Cardiac septum (tissue), 1 donor: ENCODE measurements around the gene RDH14. TPM values are rescaled to one million over a fixed set of nuclear protein-coding genes. Genes with fewer than 3 reads are reported as not detected.

Experiments used
- DNase-seq: peaks from one replicate; pipeline ENCODE4 v3.0.0-alpha.2; 2020; ENCODE audit warnings: low spot score
- intact Hi-C: fragments of 100-400 bp; cut with DNase I; formaldehyde crosslinking; loops from one replicate; pipeline ENCODE4 v1.14.0; 2022
- total RNA-seq: library from RNA; stranded (reverse); fragmentation: NEBNext Ultra II Directional; extraction: Animal tissue kit (Norgen Biotek cat#: 25700); gene quantifications from one replicate; pipeline ENCODE4 v1.2.1, GENCODE V29; 2021
- donor health status: DM: no; HTN: no; CAD: no.

Gene RDH14
- total RNA-seq, 1 donor from 2014 or later, result 35.4 TPM

DNA sequence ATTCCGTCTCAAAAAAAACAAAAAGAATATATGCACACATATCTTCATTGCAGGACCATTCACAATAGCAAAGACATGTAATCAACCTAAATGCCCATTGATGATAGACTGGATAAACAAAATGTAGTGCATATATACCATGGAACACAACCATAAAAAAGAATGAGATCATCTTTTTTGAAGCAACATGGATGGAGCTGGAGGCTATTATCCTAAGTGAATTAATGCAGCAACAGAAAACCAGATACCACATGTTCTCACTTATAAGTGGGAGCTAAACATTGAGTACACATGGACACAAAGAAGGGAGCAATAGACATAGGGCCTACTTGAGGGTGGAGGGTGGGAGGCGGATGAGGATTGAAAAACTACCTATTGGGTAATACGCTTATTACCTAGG is 20.2 kb upstream of the RDH14 start:
- intact Hi-C loops, result no loop called here

DNA sequence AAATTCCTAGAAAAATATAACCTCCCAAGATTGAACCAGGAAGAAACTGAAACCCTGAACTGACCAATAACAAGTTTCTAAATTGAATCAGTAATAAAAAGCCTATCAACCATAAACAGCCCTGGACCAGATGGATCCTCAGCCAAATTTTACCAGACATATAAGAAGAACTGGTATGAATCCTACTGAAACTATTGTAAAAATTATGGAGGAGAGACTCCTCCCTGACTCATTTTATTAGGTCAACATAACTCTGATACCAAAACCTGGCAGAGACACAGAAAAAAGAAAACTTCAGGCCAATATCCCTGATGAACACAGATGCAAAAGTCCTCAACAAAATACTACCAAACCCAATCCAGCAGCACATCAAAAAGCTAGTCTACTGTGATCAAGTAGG is 17.6 kb upstream of the RDH14 start:
- intact Hi-C loops, result no loop called here
- DNase-seq, result no peak

More for the DNA sequence above, 20.2 kb upstream of the RDH14 start:
- DNase-seq, result no peak

DNA sequence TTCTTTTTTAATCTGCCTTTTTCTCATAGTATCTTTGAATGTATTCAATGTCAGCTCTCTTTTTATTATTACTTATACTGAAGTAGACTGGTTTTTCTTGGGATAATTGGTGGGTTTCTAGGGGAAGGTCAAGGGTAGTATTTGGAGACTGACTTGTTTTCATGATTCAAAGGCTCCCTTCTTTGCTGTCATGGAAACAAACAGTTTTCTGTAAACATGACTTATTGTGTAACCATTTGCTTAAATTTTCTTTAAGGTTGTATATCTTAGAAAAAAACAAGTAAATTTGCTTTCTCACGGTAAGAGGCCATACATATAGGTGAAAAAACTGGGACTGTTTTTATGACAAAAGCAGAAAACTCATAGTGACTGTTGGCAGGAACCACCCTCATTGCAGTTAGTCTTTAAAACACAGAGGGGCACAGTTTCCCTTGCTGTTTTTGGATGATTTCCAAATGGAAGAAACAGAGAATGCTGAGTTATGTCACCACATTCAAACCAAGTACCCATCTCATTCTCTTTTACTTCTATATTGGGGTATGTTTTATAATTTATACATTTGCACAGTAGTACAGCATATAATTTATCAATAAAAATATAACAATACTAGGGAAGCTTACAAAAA is 5.8 kb upstream of the RDH14 start:
- intact Hi-C loops, result no loop called here
- DNase-seq, result no peak

DNA sequence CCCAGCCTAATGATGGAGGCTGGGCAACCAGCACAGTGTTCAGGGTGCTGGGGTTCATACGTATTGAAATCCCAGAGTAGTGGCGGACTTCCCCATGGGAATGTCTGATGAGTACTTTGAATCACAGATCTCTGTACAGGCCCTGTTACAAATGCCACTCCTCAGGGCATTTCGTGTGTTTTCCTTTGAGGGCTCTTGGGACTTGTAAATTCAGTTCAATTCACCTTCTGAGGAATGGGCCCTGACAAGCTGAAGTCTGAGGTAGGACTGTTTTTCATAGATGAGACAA is 288 bp upstream of the RDH14 start:
- intact Hi-C loops, result loop anchor here (2.0 kb wide), 1 partner anchor 42 kb away; no protein-coding TSS in a partner anchor
- no peak for DNase-seq

DNA sequence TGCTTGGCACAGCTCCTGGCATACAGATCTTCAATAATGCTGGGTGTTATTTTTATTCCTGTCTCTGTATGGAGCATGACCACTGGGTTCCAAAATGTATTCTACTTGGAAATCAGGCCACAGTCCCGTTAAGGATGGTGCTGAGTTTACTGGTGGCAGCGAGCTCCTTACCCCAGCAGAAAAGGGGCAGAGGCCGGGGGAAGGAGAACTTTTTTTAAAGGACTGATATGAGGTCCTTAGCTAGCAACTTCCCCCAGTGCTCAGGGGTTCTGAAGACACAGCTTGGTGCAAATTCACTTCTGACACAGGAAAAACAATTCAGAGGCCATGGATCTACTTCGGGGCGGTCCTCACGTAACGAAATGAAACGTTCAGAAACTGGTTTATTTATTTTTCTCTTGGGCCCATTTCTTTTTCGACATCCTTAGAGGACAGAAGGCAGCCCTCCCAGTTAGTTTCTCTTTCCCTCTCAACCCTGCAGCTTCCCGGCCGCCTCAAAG is 872 bp downstream of the RDH14 start:
- intact Hi-C loops, result loop anchor here (2.0 kb wide), 2 partner anchors 35 to 41 kb away; no protein-coding TSS in a partner anchor
- DNase-seq, result no peak

DNA sequence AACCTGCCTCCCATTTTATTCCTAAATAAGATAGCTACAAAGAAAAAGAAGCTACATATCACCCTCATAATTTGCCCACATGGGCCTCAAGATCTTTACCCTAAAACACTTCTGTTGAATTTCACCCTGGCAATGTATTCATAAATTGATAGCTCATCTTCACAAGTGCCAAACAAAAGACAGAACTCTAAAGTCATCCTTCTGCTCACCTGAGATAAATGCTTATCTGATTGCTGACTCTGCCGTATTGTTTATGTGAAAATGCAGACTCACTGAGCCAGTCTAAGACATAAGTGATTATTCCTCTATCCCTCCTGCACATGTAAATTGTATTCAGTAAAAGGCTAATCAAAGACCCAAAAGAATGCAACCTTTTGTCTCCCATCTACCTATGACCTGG is 2.0 kb downstream of the RDH14 start:
- intact Hi-C loops, result loop anchor here (2.0 kb wide), 1 partner anchor 34 kb away; no protein-coding TSS in a partner anchor
- DNase-seq, result no peak

DNA sequence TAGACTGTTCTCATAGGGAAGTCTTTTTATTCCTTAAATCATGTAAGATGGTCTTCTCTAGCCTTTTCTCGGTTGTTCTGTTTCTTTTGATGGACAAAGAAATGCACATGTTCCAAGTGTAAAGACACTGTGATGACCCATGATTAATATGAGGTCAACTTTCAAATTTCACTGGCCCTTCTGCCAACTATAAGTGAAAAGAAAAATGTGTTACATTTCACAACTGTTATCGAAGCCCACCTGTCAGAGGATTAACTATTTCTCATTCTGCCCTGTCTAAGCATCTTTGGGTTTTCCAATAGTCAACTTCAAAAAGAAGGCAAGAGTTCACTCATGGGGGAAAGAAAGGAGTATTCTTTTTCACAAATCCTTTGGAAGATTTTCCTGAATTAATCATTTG is 3.3 kb downstream of the RDH14 start:
- intact Hi-C loops, result no loop called here
- DNase-seq, result no peak

DNA sequence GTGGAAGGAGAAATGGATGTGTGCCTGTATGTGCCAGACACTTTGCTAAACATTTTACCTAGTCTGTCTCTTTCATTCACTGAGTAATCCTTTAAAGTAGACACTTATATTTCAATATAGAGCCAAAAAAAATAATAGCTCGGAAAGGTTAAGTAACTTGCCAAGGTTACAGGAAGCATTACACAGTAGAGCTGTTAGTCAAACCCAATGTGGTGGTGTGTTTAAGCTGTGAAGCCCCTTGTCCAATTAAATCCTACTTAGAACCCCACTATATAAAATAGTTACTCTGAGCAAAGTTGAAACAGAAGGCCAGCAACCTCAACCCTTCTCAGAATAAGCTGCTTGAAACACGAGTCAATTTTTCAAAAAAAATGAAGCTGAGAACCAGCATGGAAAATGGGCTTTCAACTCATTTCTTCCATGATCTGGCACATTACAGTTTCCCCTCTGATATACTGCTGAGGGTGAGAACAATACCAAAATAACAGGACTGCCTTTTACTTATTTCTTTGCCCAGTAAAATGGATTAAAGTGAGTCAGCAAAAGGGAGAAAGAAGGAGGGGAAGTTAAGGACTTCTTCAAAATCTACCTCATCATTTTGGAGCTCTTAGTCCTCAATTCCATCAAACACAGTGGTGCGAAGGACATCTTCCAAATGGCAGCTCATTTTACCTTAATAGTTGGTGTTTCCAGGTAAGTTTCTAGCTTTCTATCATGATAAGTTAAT is 7.9 kb downstream of the RDH14 start:
- no peak for DNase-seq
- intact Hi-C loops, result no loop called here

DNA sequence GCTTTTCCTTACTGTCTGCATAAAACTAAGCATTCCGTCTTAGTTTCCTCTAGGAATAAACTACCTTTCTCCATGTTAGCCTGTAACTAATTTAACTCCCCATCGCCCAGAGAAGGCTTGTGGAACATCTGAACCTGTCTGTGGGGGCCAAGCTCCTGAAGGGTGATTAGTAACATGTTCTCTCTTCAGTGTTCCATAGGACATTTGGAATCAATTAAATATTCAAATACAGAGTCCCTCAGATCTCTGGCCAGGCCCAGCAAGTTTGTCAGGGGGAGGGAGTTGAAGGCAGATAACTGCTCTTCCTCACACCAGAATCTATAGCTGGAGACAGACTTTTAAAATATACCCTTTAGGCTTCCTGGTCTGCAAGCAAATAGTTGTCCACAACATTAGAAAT is 8.8 kb downstream of the RDH14 start:
- intact Hi-C loops, result no loop called here
- DNase-seq, result no peak

DNA sequence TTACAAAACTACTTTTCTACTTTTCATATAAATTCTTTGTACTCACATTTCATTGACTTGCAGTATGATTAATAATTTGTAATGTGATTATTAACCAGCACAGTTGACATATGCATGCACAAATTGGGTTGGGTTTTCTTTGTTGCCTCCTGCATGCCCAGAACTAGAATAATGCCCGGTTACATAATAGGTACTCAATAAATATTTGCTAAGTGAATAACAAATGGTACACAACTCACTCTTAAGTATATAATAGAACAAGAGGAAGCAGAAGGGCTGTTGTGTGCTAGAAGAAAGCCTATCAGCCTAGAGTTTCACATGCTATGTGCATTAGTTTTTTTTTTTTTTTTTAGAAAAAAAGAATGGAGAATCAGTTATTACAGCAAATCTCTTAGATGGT is 9.3 kb downstream of the RDH14 start:
- intact Hi-C loops, result no loop called here
- no peak for DNase-seq

DNA sequence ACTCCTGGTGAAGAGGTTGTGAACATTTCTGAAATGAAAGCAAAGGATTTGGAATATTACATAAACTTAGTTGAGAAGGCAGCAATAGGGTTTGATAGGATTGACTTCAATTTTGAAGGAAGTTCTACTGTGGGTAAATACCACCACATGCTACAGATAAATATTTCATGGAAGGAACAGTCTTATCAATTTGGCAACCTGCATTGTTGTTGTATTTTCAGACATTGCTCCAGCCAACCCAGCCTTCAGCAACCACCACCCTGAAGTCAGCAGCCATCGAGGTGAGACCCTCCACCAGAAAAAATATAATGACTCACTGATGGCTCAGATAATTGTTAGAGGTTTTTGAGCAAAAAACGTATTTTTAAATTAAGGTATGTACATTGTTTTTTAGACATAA is 10.0 kb downstream of the RDH14 start:
- intact Hi-C loops, result no loop called here
- DNase-seq, result no peak

DNA sequence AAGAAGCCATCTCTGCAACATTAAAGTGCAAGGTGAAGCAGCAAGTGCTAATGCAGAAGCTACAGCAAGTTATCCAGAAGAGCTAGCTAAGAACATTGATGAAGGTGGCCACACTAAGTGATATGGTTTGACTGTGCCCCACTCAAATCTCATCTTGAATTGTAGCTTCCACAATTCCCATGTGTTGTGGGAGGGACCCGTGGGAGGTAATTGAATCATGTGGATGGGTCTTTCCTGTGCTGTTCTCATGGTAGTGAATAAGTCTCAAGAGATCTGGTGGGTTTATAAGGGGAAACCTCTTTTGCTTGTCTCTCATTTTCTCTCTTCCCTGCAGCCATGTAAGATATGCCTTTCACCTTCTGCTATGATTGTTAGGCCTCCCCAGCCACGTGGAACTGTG is 11.4 kb downstream of the RDH14 start:
- DNase-seq, result no peak

DNA sequence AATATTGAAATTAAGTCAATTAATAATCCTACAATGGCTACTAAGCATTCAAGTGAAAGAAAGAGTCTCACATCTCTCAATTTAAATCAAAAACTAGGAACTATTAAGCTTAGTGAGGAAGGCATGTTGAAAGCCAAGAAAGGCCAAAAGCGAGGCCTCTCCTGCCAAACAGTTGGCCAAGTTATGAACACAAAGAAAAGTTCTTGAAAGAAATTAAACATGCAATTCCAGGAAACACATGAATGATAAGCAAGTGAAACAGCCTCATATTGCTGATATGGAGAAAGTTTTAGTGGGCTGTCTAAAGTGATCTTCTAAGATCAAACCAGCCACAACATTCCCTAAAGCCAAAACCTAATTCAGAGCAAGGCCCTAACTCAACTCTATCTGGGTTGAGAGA is 11.8 kb downstream of the RDH14 start:
- intact Hi-C loops, result no loop called here
- no peak for DNase-seq

More for the DNA sequence above, 11.4 kb downstream of the RDH14 start:
- intact Hi-C loops, result no loop called here

DNA sequence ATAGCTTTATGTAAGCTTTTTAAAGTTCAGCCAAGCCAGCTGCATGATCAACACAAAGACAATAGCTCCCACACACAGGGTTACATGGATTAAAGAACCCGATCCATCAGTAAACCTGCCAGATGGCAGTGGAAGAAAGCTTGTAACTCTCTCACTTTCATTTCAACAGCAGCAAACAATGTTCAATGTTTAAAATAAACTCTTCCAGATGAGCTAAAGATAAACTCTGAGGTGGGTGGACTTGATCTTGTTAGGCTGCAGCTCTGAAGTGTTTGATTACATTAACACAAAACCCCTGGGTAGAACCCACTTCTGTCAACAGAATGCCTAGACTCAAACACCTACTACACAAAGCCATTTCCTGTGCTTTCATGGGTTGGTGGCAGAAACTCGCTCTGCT is 13.9 kb downstream of the RDH14 start:
- no peak for DNase-seq
- intact Hi-C loops, result no loop called here

DNA sequence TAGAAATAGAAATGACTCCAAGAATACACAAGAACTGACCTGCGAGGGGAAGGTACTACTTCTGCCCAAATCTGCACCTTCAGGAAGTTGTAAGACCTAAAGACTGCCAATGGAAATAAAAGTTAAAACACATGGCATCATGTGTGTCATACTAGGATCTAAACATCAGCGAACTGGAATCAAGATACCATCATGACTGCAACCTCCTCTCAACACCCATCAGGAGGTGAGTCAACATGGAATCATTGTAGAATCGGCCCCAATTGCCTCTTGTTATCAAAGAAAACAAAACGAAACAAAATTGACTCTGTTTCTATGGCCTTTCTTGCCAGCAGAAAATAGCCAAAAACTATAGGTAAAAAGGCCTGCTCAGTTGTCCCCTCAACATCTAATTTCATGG is 15.1 kb downstream of the RDH14 start:
- DNase-seq, result no peak
- intact Hi-C loops, result no loop called here

DNA sequence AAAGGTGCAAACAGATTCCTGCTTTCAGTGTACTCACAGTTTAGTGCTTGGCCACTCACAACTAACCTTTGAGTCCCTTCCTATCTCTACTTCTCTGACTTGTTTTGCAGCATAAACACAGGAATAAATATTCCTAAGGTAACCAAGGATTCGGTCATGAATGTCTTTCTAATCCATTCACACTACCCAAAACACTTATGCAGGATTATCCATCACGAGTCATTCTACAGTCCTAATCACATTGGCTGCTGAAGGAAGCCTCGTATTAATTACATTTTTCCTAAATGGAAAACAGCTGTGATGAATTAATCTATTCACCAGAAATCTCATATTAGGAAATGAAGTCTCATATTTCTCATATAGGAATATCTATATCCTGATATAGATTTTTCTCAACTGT is 16.3 kb downstream of the RDH14 start:
- no peak for DNase-seq
- intact Hi-C loops, result no loop called here

DNA sequence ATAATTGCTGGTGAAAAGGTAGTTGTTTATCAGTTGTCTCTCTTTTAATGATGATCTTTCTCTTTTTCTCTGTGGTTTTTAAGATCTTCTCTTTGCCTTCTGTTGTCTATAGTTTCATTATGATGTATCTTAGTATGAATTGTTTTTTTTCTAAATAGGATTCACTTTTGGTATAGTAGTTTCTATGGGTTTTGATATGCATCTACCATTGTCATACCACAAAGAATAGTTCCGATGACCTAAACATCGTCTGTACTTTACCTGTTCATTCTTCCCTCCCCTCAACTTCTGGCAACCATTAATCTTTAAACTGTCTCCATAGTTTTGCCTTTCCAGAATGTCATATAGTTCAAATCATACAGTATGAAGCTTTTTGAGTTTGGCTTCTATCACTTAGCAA is 19.6 kb downstream of the RDH14 start:
- no peak for DNase-seq

DNA sequence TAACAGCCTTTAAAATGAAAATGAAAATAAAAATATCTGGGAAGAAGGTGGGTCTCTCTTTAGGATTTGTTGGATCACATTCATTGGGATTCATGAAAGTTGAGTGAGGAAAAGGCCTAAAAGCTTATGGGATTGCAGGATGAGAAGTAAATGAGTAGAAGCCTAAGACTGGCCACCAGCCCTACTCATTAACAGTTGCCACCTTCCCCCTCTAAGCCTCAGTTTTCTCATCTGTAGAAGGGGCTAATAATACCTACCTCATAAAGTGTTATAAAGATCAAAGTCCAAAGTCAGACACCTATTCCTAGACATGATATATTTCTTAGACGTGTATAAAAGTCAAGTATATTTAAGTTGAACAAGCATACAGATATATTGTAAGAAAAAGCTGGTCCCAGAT is 23.8 kb downstream of the RDH14 start:
- intact Hi-C loops, result no loop called here
- DNase-seq, result no peak

More for the DNA sequence above, 19.6 kb downstream of the RDH14 start:
- intact Hi-C loops, result no loop called here

DNA sequence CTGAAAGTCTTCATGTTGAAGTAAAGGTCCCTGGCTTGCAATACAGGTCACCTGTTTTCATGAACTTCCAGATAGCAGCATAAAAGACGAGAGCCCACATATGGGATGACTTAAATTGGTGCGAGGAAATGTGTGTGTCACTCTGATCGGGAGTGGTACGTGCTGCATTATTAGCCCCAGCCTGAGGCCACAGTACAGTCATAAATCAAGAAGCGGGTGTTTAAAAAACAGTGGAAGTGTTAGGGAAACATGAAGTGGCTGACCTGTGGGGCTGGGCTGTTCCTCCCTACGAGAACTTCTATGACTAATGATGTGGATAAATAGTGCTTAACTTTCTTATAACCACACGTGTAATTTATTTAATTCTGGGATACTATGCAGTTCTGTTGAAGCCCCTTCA is 24.4 kb downstream of the RDH14 start:
- intact Hi-C loops, result no loop called here
- no peak for DNase-seq

DNA sequence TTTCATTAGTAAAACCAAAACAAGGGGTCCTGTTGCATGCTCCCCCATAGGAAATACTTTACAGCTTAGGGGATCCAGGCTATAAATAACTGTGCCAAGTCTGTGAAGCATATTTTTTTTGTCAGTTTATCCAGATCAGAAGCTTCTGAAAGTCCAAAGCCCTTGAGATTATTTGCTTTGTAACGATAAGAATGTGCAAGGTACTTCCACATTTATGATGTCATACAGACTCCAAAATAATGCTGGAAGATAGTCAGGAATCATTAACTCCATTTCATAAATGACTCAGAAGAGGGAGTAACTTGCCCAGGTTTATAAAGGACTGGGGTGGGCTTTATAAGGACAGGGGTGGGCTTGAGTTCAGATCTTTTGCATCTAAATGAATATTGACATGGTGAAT is 29.3 kb downstream of the RDH14 start:
- DNase-seq, result no peak
- intact Hi-C loops, result no loop called here

DNA sequence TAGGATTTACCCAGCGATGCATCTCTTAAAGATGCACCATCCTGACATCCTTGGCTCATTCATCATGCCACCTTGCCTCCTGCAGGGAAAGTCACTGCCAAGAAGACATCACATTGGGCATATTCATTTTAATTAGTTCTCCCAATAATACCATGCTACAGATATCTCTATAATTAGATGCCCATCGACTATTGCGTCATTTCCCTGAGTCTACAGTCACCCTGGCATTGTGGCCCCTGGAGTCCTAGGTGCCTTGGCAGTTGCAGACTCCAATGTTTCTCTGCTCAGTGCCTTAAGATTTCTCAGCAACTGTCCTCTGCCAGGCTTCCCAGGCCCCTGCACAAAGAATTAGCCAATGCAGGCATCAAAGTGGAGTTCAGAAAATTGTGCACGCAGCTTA is 32.6 kb downstream of the RDH14 start:
- intact Hi-C loops, result loop anchor here (10.0 kb wide), 1 partner anchor 447 kb away; no protein-coding TSS in a partner anchor
- no peak for DNase-seq
